Measurements from ENCODE around the gene BRD1. TPM values are rescaled to one million over a fixed set of nuclear protein-coding genes. Genes with fewer than 3 reads are reported as not detected.

Gene BRD1
- total RNA-seq, 1 donor from 2014 or later, result 35.1 TPM

DNA sequence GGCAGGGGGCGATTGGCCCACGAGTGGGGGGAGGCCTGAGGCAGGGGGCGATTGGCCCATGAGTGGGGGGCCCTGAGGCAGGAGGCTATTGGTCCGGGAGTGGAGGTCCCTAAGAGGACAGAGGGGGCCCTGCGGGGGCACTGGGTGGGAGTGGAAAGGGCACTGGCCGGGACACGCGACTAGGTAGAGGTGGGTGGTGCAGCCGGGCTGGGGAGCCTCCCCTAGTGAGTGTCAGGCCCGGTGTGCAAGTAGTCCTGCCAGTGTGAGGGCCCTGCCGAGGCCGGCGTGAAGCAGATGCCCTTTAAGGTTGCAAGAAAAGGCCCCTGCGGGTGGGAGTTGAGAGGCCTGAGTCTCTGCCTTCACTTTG is 909 bp upstream of the BRD1 start:
- Histone ChIP-seq H3K4me3 (no peak overlapping the region), H3K27ac (no peak overlapping the region), H3K9me3 (no peaks in the 10 kb centered on the region), H3K27me3 (no peaks in the 10 kb centered on the region), H3K4me1 (peaks cover 39% of the 10 kb centered on the region), H3K36me3 (peaks cover 0 to 4% of the 10 kb centered on the region in 2 donors)
- TF ChIP-seq POLR2AphosphoS5 (IDR thresholded peaks at IDR 0.05; ENCODE audit: insufficient read depth in 1 of 2, low read depth in 1 of 2) (no peak), CTCF (IDR thresholded peaks at IDR 0.05) (no peak), POLR2A (IDR thresholded peaks at IDR 0.05) (no peak)
- DNase-seq (ENCODE audit: extremely low spot score in 2 of 2), result no peak
- intact Hi-C loops (cut with DNase I), result no loop called here

DNA sequence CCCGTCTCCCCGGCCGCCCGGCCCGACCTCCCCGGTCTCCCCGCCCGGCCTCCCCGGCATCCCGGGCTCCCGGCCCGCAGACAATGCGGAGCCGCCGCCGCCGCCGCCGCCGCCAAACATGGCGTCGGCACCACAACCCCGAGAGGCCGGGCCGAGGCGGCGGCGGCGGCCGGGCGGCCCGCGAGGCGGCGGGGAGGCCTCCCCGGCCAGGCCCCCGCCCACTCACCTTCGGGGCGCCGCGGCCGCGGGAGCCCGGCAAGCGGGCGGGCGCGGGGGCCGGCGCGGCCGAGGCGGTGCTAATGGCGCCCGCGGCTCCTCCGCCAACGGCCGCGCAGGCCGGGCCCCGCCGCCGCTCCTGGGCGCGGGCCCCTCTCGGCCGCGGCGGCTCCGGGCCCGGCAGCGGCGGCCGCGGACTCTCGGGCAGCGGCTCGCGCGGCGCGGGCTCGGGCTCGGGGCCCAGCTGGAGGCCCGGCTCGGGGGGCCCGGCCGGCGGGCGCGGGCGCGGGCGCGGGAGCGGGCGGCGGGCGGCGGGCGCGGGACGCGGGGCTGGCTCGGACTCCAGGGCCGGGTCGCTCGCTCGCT is 311 bp downstream of the BRD1 start:
- Histone ChIP-seq H3K4me1 (peaks cover 51% of the 10 kb centered on the region), H3K27ac (peak overlapping the region; percentile 88), H3K36me3 (peaks cover 0 to 16% of the 10 kb centered on the region in 2 donors), H3K9me3 (no peaks in the 10 kb centered on the region), H3K27me3 (no peaks in the 10 kb centered on the region), H3K4me3 (peak overlapping the region; percentile 77 to 86)
- TF ChIP-seq POLR2AphosphoS5 (IDR thresholded peaks at IDR 0.05; ENCODE audit: insufficient read depth in 1 of 2, low read depth in 1 of 2) (no peak), CTCF (IDR thresholded peaks at IDR 0.05) (no peak), POLR2A (IDR thresholded peaks at IDR 0.05) (no peak)
- intact Hi-C loops (cut with DNase I), result no loop called here
- DNase-seq (ENCODE audit: extremely low spot score in 2 of 2), result no peak

DNA sequence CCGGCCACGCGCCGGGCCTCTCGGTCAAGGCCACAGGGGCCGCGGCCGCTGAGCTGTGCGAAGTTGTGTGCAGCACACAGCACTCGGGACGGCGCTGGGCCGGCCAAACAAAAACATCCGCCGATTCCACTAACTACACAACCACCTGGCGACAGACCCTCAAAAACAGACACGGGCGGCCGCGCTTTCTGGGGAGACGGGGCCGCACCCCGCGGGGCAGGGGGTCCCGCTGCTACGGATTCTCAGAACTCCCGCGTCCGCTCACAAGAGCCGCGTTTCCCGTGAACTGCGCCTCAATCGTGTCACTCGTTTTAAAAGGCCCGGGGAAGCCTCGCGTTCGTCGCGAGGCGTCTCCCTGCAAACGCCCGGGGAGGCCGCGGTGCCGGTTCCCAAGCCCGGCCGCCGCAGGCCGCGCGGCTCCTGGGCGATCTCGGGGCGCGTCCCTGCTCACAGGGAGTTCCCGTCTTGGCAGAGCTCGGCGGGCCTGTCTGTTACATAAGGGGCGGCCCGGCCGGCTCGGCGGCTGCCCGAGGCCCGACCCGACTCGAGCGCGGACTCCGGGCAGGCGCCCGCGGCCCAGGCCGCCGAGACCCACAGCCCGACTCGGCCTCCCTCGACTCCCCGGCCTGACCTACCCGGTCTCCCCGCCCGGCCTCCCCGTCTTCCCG is 936 bp downstream of the BRD1 start:
- no peak for DNase-seq (ENCODE audit: extremely low spot score in 2 of 2)
- H3K4me3 ChIP-seq, result peak overlapping the region; percentile 77 to 86
- no peaks in the 10 kb centered on the region for H3K9me3 ChIP-seq
- H3K36me3 ChIP-seq, result peaks cover 0 to 22% of the 10 kb centered on the region in 2 donors
- TF ChIP-seq POLR2AphosphoS5 (IDR thresholded peaks at IDR 0.05; ENCODE audit: insufficient read depth in 1 of 2, low read depth in 1 of 2) (no peak), CTCF (IDR thresholded peaks at IDR 0.05) (no peak), POLR2A (IDR thresholded peaks at IDR 0.05) (no peak)
- peaks cover 57% of the 10 kb centered on the region for H3K4me1 ChIP-seq
- no peaks in the 10 kb centered on the region for H3K27me3 ChIP-seq
- H3K27ac ChIP-seq, result peak overlapping the region; percentile 88
- intact Hi-C loops (cut with DNase I), result no loop called here

DNA sequence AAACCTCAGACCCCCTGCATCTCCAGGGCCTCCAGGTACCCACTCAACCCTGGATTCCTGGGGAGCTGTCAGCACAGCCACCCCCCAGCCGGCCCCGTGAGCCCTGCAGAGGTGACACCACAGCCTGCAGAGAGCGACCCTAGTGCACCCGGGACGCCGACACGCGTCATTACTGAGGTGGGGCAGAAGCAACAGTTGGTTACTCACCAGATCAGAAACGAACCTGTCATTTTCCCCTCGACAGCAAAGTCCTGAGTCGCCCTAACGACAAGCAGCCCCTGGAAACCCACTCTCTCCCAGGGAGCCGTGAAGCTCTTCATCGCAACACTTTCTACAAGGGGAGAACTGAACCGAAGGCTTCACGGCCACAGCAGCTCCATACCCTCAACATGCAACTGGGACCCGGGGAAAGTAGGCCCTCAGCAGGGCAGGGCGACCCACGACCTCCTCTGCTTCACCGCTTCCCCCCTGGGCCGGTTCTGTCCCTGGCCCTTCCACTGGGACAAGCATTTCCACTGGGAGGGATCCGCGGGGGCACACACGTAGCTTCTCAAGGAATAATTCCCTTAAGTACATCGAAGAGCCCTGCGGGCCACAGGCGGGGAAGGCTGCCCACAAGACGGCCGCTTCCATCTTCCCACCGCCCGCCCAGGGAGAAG is 1.6 kb downstream of the BRD1 start:
- intact Hi-C loops (cut with DNase I), result no loop called here
- H3K4me3 ChIP-seq, result peak overlapping the region; percentile 77 to 86
- no peaks in the 10 kb centered on the region for H3K9me3 ChIP-seq
- peak overlapping the region; percentile 88 for H3K27ac ChIP-seq
- DNase-seq (ENCODE audit: extremely low spot score in 2 of 2), result no peak
- peaks cover 0 to 29% of the 10 kb centered on the region in 2 donors for H3K36me3 ChIP-seq
- peaks cover 64% of the 10 kb centered on the region for H3K4me1 ChIP-seq
- TF ChIP-seq POLR2AphosphoS5 (IDR thresholded peaks at IDR 0.05; ENCODE audit: insufficient read depth in 1 of 2, low read depth in 1 of 2) (peak in 1 of 2 donors; percentile 10), CTCF (IDR thresholded peaks at IDR 0.05) (no peak)
- H3K27me3 ChIP-seq, result no peaks in the 10 kb centered on the region

- peak in 1 of 2 donors; percentile 82 for DNase-seq (ENCODE audit: extremely low spot score in 2 of 2)
- Histone ChIP-seq H3K27ac (peak overlapping the region; percentile 88), H3K9me3 (no peaks in the 10 kb centered on the region), H3K36me3 (peaks cover 0 to 35% of the 10 kb centered on the region in 2 donors), H3K4me1 (peaks cover 70% of the 10 kb centered on the region), H3K27me3 (no peaks in the 10 kb centered on the region), H3K4me3 (peak overlapping the region; percentile 77 to 86)
- TF ChIP-seq POLR2A (IDR thresholded peaks at IDR 0.05) (no peak), POLR2AphosphoS5 (IDR thresholded peaks at IDR 0.05; ENCODE audit: insufficient read depth in 1 of 2, low read depth in 1 of 2) (no peak), CTCF (IDR thresholded peaks at IDR 0.05) (no peak)
- intact Hi-C loops (cut with DNase I), result no loop called here
These were observed 2.2 kb downstream of the BRD1 start for GRCh38 chr22:49825436-49825835.
